NCI-H1930 (cell line): Measurements from ENCODE around the gene C1orf122.
A peak's percentile ranks its signal among the peaks of the same experiment; 100 is the strongest.
"Not testable (repeated sequence)": the region's sequence is repeated elsewhere in the genome, so short reads cannot be mapped to it uniquely, and the experiment has no call there.

ENCODE experiments used
- DNase-seq, 2 experiments: peaks; one replicate each; lab custom pipeline; 2025; lab: John Stamatoyannopoulos, UW

C1orf122 gene

GRCh38 chr1:37807555-37808368 lies at the start of gene C1orf122, which contains the start of gene YRDC:
C1orf122 (plus strand) TSS chr1:37807790; CDS start chr1:37808405, 615 bp downstream.
YRDC (minus strand) TSS chr1:37808208; CDS start chr1:37808180, 28 bp downstream.
- DNase-seq, result peak; percentile 92 to 93

DNA sequence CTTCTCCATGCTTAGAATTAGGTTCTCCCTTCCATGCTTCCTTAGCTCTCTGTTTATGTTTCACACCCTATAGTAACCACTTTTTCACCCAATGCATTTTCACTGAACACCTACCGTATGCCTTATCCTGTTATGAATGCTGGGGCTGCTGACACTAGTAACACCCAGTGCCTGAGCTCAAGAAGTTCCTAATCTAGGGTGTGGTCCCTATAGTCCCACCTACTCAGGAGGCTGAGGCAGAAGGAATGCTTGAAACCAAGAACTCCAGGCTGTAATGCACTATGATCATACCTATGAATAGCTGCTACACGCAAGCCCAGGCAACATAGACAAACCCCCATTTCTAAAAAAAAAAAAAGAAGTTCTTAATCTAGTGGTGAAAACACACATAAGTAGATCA lies 48.1 kb upstream of the C1orf122 start:
- no peak for DNase-seq

GRCh38 chr1:37761416-37762095 lies 46.0 kb upstream of the C1orf122 start:
- peak; percentile 55 to 67 for DNase-seq

- DNase-seq, result no peak
Observed at GRCh38 chr1:37762516-37762915, 45.1 kb upstream of the C1orf122 start.

- DNase-seq, result no peak
Observed at GRCh38 chr1:37763791-37764413, 43.7 kb upstream of the C1orf122 start.

- no peak for DNase-seq
Observed at GRCh38 chr1:37764414-37764825, 43.2 kb upstream of the C1orf122 start.

DNA sequence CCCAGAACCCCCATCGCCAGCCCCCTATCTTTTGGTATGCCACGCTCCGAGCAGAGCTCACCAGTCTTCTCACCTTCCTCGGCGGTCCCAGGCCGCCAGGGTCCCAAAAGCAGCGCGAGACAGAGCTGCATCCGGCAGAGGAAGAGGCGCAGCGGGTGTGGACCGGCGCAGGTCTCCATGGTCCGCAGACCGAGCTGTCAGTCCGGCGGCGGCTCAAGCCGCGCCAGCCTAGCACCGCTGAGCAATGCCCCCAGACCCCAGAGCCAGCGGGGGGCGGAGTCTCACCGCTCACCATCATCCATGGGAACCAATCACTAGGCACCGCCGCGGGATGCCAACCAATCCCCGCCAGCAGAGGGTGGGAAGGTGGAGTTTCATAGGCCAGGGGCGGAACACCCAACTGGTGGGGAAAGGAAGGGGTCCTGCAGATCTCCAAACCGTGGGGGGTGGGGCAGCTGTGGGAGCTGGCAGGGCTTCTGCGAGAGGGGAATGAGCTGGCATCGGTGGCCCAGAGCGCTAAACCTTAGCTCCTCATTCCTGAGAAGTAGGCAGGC lies 42.6 kb upstream of the C1orf122 start, which contains the start of gene EPHA10:
TSS of gene EPHA10 (minus strand) at position 233 of the 554 bp plus-strand sequence. CDS start at position 179, 54 bp downstream.
- peak; percentile 68 to 83 for DNase-seq

- DNase-seq, result peak in 1 of 2 experiments; percentile 36
Observed at GRCh38 chr1:37765916-37766664, 41.5 kb upstream of the C1orf122 start.

GRCh38 chr1:37767488-37767887 lies 40.1 kb upstream of the C1orf122 start:
- DNase-seq, result no peak

GRCh38 chr1:37771440-37771839 lies 36.1 kb upstream of the C1orf122 start:
- not testable (repeated sequence) for DNase-seq

DNA sequence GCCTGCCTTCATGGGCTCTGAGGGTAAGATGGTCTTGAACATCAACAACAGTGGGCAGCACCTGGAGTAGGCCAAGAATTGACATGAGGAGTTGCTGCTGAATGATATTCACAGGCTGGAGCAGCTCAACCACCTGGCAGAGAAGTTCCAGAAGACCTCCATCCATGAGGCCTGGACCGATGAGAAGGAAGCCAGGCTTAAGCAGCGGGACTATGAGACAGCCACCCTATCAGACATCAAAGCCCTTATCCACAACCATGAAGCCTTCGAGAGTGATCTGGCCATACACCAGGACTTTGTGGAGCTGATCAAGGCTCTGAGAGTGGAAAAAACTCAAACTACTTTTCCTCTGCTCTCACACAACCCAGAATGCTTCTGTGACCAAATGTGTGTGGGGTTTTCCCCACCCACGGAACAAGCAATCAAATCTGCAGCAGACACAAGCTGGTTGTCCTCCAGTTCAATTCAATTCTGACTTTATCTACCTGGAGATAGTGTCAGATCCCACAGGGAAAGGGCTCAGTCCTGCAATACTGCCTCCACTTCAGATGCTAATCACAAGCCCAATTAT lies 30.6 kb upstream of the C1orf122 start:
- no peak for DNase-seq

- DNase-seq, result no peak
Observed at GRCh38 chr1:37778654-37779053, 28.9 kb upstream of the C1orf122 start.

DNA sequence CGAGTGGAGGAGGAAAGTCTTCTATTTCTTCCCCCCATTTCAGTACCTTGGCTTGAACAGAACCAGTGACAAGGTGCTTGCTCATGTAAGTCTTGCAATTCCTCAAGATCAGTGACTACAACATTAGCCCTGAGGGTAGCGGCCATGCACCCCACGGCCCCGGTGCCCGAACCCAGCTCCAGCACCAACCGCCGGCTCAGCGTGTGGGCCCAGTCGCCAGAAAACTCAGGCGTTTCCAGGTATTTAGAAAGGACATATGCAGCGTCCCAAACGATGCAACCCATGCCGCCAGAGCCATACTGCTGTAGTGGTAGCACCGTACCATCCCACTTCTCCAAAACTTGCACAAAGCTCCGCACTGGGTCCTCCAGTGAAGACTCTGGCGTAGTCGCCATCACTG lies 25.1 kb upstream of the C1orf122 start:
- no peak for DNase-seq

GRCh38 chr1:37792943-37793686 lies 14.5 kb upstream of the C1orf122 start:
- DNase-seq, result no peak

- peak; percentile 27 to 46 for DNase-seq
Observed at GRCh38 chr1:37793773-37794371, 13.7 kb upstream of the C1orf122 start, which contains the start of gene MANEAL. MANEAL (plus strand) TSS chr1:37793847; CDS start chr1:37794183, 336 bp downstream.

DNA sequence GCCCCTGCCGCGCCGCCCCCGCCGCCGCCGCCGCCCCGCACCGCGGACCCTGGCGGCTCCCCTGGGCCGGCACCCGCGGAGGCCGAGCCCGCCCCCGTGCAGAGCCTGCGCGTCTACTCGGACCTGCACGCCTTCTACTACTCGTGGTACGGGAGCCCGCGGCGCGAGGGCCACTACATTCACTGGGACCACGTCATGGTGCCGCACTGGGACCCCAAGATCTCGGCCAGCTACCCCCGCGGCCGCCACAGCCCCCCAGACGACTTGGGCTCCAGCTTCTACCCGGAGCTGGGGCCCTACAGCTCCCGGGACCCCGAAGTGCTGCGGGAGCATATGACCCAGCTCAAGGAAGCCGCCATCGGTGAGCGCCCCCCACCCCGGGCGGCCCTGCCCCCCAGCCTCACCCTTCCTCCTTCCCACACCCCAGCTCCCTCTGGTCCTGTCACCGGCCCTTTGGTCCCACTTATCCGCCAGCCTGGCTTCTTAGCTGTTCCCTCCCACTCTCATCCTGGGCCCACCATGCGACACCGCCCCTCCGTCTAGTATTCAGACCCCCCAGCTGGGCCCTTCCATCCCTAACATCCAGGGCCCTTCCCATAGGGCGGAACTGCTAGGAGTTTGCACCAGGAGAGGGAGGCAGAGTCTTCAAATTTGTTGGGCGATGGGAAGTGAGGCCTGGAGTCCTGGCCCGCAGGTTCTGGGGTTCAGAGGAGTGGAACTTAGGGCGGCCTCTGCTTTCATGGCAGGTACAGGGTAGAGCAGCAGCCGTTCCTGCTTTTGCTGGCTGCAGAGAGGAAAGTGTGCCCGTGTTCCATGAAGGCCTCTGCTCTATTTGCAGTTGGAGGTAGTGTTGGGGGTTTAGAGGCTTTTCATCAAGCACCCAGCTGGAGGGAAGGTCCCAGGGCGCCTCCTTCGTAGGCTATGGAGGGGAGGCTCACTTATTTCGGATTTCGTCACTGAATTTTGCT lies 12.9 kb upstream of the C1orf122 start:
- no peak for DNase-seq

DNA sequence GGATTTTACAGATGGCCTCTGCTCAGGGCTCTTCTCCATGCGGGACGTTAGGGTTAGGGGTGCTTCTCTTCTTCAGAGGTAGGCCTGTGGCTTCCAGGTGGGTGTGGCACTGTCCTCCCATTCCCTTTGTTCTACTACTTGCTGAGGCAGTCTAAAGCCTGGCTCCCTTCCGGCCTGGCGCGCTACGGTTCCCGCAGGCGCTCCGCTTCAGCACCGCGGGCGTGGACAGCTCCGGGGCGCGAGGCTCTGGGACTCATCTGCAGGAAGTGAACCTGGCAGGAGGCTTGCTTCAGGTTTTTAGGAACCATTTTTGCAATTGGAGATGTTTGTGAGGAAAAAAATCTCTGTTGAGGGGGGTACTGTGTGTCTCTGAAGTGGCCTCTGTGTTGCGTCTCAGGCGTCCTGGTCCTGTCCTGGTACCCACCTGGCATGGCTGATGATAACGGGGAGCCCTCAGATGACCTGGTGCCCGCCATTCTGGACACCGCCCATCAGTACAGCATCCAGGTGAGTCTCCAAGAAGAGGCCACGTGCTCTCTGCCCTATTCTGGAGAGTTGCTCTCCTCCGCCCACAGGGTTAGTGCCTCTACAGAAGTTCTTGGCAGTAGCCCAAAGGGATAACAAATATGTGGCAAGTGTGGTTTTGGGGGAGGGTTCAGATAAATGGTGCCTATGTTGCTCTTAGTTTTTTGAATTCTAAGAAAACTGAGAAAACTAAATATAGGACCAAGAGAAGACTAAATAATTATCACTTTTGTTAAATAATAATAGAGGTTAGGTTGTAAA lies 12.1 kb upstream of the C1orf122 start:
- no peak for DNase-seq
